Sigmoid colon (tissue), 7 donors: ENCODE measurements around the gene LDLRAD3. TPM values are rescaled to one million over a fixed set of nuclear protein-coding genes. Genes with fewer than 3 reads are reported as not detected.

ENCODE experiments used
- DNase-seq: peaks from one replicate; pipeline ENCODE4 v3.0.0-alpha.2; 2019
- H3K27ac ChIP-seq, 4 donors: fragments of 200-600 bp; sonication (generic); one replicate each; pipeline ENCODE4 v1.5.1; 2016 to 2019; ENCODE audit warnings: mild to moderate bottlenecking in 1 of 4
- H3K27me3 ChIP-seq, 3 donors: fragments of 200-600 bp; sonication (generic); one replicate each; pipeline ENCODE4 v1.5.1; 2019; ENCODE audit warnings: mild to moderate bottlenecking in 1 of 3
- H3K36me3 ChIP-seq, 4 donors: fragments of 200-600 bp; sonication (generic); one replicate each; pipeline ENCODE4 v1.5.1; 2016 to 2019
- H3K4me1 ChIP-seq, 4 donors: fragments of 200-600 bp; sonication (generic); one replicate each; pipeline ENCODE4 v1.5.1; 2017 to 2019
- H3K4me3 ChIP-seq, 4 donors: fragments of 200-600 bp; sonication (generic); one replicate each; pipeline ENCODE4 v1.5.1; 2017 to 2019; ENCODE audit warnings: mild to moderate bottlenecking in 2 of 4, moderate library complexity in 1 of 4
- H3K9me3 ChIP-seq, 4 donors: fragments of 200-600 bp in 3 of 4; sonication (generic) in 3 of 4; one replicate each; pipeline versions ENCODE4 v1.5.1 to v1.6.1; 2013 to 2019
- CTCF ChIP-seq, 4 experiments: fragments of 450-650 bp in 3 of 4; fragments of 200-600 bp in 1 of 4; IDR thresholded peaks; one replicate each; pipeline ENCODE4 v1.5.1; 2016 to 2019; ENCODE audit warnings: antibody characterized with exemption in 4 of 4, mild to moderate bottlenecking in 3 of 4, moderate library complexity in 2 of 4
- EP300 ChIP-seq, 4 donors: sonication (generic); formaldehyde crosslinking; IDR thresholded peaks; one replicate each; pipeline ENCODE4 v1.6.1; 2017; ENCODE audit warnings: antibody characterized with exemption in 4 of 4
- POLR2A ChIP-seq, 2 donors: fragments of 450-650 bp; IDR thresholded peaks; one replicate each; pipeline ENCODE4 v1.6.1; 2016; ENCODE audit warnings: antibody characterized with exemption in 2 of 2, mild to moderate bottlenecking in 2 of 2, moderate library complexity in 2 of 2
- POLR2AphosphoS5 ChIP-seq, 4 donors: sonication (generic); formaldehyde crosslinking; IDR thresholded peaks; one replicate each; pipeline ENCODE4 v1.6.1; 2017; ENCODE audit warnings: antibody characterized with exemption in 4 of 4
- WGBS, 2 donors: extraction: QIAGEN DNeasy Blood & Tissue Kit; methylation state at CpG; one replicate each; pipeline ENCODE4 v1.1.7; 2013; 5-methylcytosine and 5-hydroxymethylcytosine counted together
- intact Hi-C: fragments of 100-400 bp; cut with DNase I; formaldehyde crosslinking; loops from one replicate; pipeline ENCODE4 v1.15.1; 2023
- polyA plus RNA-seq, 3 donors: library from polyadenylated mRNA; stranded (reverse); fragments of 200-250 nt; gene quantifications; one replicate each; pipeline ENCODE4 v1.2.3, GENCODE V29; 2013
- total RNA-seq, 4 donors: library from RNA; depleted of rRNA; stranded (reverse); fragments of >200 nt; gene quantifications; one replicate each; pipeline ENCODE4 v1.1.0, GENCODE V29; 2016
- donor health status: healthy with polysubstance abuse.
- donor health status: Bipolar disorder and iron deficiency.
- donor health status: healthy.

The LDLRAD3 gene
- total RNA-seq (10 to 100 TPM; 10.2 to 23.4 (median 11.9) TPM), polyA plus RNA-seq (1 to 10 TPM in 1 of 3 donors, under 1 TPM in 2; 0.23 to 3.4 (median 0.60) TPM)

GRCh38 chr11:35943713-35944502 lies at the start of gene LDLRAD3:
TSS of gene LDLRAD3 (plus strand) at chr11:35944062. CDS start at chr11:35944099, 37 bp downstream.
- no peaks in the 10 kb centered on the region for H3K9me3 ChIP-seq
- no peaks in the 10 kb centered on the region for H3K27me3 ChIP-seq
- peak within 1 kb of the TSS; percentile 65 to 81 (median 76) for H3K27ac ChIP-seq
- peak; percentile 91 for DNase-seq
- 1% methylated on average over 97 of the region's 97 CpGs for WGBS, 2 donors
- peak within 1 kb of the TSS; percentile 44 to 69 (median 62) for H3K4me3 ChIP-seq
- H3K4me1 ChIP-seq: peaks cover 0 to 20% (median 12%) of the 10 kb centered on the region in 4 donors
- H3K36me3 ChIP-seq: no peaks in the 10 kb centered on the region
- no peak for TF ChIP-seq CTCF (IDR thresholded peaks at IDR 0.05)
- no peak for TF ChIP-seq EP300 (IDR thresholded peaks at IDR 0.05)
- TF ChIP-seq POLR2A (IDR thresholded peaks at IDR 0.05): peak in 1 of 2 donors; percentile 11
- peak in 2 of 4 donors; percentile 23 to 38 for TF ChIP-seq POLR2AphosphoS5 (IDR thresholded peaks at IDR 0.05)
- intact Hi-C loops: loop anchor here (5.0 to 10.0 kb wide), 2 partner anchors 122 to 279 kb away; partner anchors contain the start of gene TRIM44

GRCh38 chr11:35897019-35897418 lies 46.8 kb upstream of the LDLRAD3 start:
- WGBS, 2 donors: 84 to 89% methylated on average over 4 of the region's 4 CpGs
- Histone ChIP-seq H3K4me3 (no peak overlapping the region), H3K4me1 (no peaks in the 10 kb centered on the region), H3K36me3 (no peaks in the 10 kb centered on the region), H3K27me3 (no peaks in the 10 kb centered on the region), H3K9me3 (peaks cover 0 to 3% (median 0%) of the 10 kb centered on the region in 4 donors), H3K27ac (no peak overlapping the region)
- no peak for TF ChIP-seq CTCF (IDR thresholded peaks at IDR 0.05)
- no peak for TF ChIP-seq POLR2AphosphoS5 (IDR thresholded peaks at IDR 0.05)
- TF ChIP-seq EP300 (IDR thresholded peaks at IDR 0.05): no peak
- no peak for TF ChIP-seq POLR2A (IDR thresholded peaks at IDR 0.05)
- intact Hi-C loops: no loop called here
- DNase-seq: no peak

- TF ChIP-seq EP300 (IDR thresholded peaks at IDR 0.05): no peak
- no peak for TF ChIP-seq POLR2A (IDR thresholded peaks at IDR 0.05)
- no peak for TF ChIP-seq CTCF (IDR thresholded peaks at IDR 0.05)
- TF ChIP-seq POLR2AphosphoS5 (IDR thresholded peaks at IDR 0.05): no peak
- intact Hi-C loops: no loop called here
- DNase-seq: no peak
- Histone ChIP-seq H3K9me3 (peaks cover 0 to 9% (median 2%) of the 10 kb centered on the region in 4 donors), H3K27me3 (no peaks in the 10 kb centered on the region), H3K36me3 (no peaks in the 10 kb centered on the region), H3K4me3 (no peak overlapping the region), H3K27ac (no peak overlapping the region), H3K4me1 (peaks cover 0 to 10% (median 4%) of the 10 kb centered on the region in 4 donors)
Measured at GRCh38 chr11:35902961-35903360, 40.9 kb upstream of the LDLRAD3 start.

- intact Hi-C loops: no loop called here
- 13 to 47% methylated on average over 3 of the region's 3 CpGs for WGBS, 2 donors
- H3K27me3 ChIP-seq: no peaks in the 10 kb centered on the region
- no peak overlapping the region for H3K4me3 ChIP-seq
- peak overlapping the region in 2 of 4 donors; percentile 7 to 29 for H3K27ac ChIP-seq
- TF ChIP-seq POLR2A (IDR thresholded peaks at IDR 0.05) (no peak), POLR2AphosphoS5 (IDR thresholded peaks at IDR 0.05) (peak in 1 of 4 donors; percentile 20)
- peaks cover 0 to 15% (median 6%) of the 10 kb centered on the region in 4 donors for H3K4me1 ChIP-seq
- peaks cover 0 to 9% (median 2%) of the 10 kb centered on the region in 4 donors for H3K9me3 ChIP-seq
- DNase-seq: no peak
- no peaks in the 10 kb centered on the region for H3K36me3 ChIP-seq
Measured at GRCh38 chr11:35905646-35906276, 38.1 kb upstream of the LDLRAD3 start.

- H3K27me3 ChIP-seq: no peaks in the 10 kb centered on the region
- H3K27ac ChIP-seq: peak overlapping the region in 2 of 4 donors; percentile 7 to 29
- DNase-seq: no peak
- WGBS, 2 donors: 18 to 54% methylated on average over 2 of the region's 2 CpGs
- H3K4me1 ChIP-seq: peaks cover 0 to 15% (median 6%) of the 10 kb centered on the region in 4 donors
- TF ChIP-seq POLR2AphosphoS5 (IDR thresholded peaks at IDR 0.05): no peak
- no peak for TF ChIP-seq POLR2A (IDR thresholded peaks at IDR 0.05)
- TF ChIP-seq EP300 (IDR thresholded peaks at IDR 0.05): no peak
- no peak for TF ChIP-seq CTCF (IDR thresholded peaks at IDR 0.05)
- no peaks in the 10 kb centered on the region for H3K36me3 ChIP-seq
- intact Hi-C loops: no loop called here
- peaks cover 0 to 9% (median 2%) of the 10 kb centered on the region in 4 donors for H3K9me3 ChIP-seq
- no peak overlapping the region for H3K4me3 ChIP-seq
Measured at GRCh38 chr11:35906277-35906661, 37.6 kb upstream of the LDLRAD3 start.
